A673 (cell line): ENCODE measurements around the gene PSMA7. TPM values are rescaled to one million over a fixed set of nuclear protein-coding genes. Genes with fewer than 3 reads are reported as not detected.
"Not testable (repeated sequence)": the region's sequence is repeated elsewhere in the genome, so short reads cannot be mapped to it uniquely, and the experiment has no call there.

ENCODE experiments used
- BruUV-seq: library from RNA; stranded (reverse); fragments of 400-500 nt; replicated peaks from 2 replicates; lab custom pipeline; 2021; lab: Mats Ljungman, UMichigan
- CTCF ChIA-PET: fragments of 300-600 bp; sonication (Branson Sonifier 250); formaldehyde crosslinking; loops from one replicate; lab custom pipeline; 2022; ENCODE audit warnings: antibody characterized with exemption; lab: Charles Lee
- POLR2A ChIA-PET: fragments of 300-600 bp; sonication (Branson Sonifier 250); formaldehyde crosslinking; loops from one replicate; lab custom pipeline; 2022; ENCODE audit warnings: antibody characterized with exemption; ENCODE audit not compliant: low non-redundant PET; lab: Charles Lee
- DNase-seq: peaks from one replicate; pipeline ENCODE4 v3.0.0-alpha.2; 2015; ENCODE audit warnings: low spot score
- H3K27ac ChIP-seq: fragments of 200-600 bp; sonication (generic); 2 replicates; pipeline ENCODE4 v1.5.1; 2016; ENCODE audit warnings: mixed run types, low read depth, mild to moderate bottlenecking, mixed read lengths, antibody characterized with exemption, low read length; ENCODE audit not compliant: poor library complexity, severe bottlenecking
- H3K27me3 ChIP-seq: fragments of 200-600 bp; sonication (generic); replicated peaks from 2 replicates; pipeline ENCODE4 v1.6.1; 2017; ENCODE audit warnings: mixed run types, low read depth, mild to moderate bottlenecking, mixed read lengths, antibody characterized with exemption, low read length; ENCODE audit not compliant: insufficient read depth, poor library complexity
- H3K36me3 ChIP-seq: fragments of 200-600 bp; sonication (generic); 2 replicates; pipeline ENCODE4 v1.6.1; 2016; ENCODE audit warnings: mixed run types, mild to moderate bottlenecking, mixed read lengths, antibody characterized with exemption, low read length; ENCODE audit not compliant: insufficient read depth, poor library complexity, severe bottlenecking
- H3K4me1 ChIP-seq: fragments of 200-600 bp; sonication (generic); 2 replicates; pipeline ENCODE4 v1.6.1; 2017; ENCODE audit warnings: mixed run types, mild to moderate bottlenecking, mixed read lengths, antibody characterized with exemption, low read length; ENCODE audit not compliant: insufficient read depth, poor library complexity, severe bottlenecking
- H3K4me3 ChIP-seq: fragments of 200-600 bp; sonication (generic); 2 replicates; pipeline ENCODE4 v1.5.1; 2016; ENCODE audit warnings: low read depth, mixed run types, mild to moderate bottlenecking, mixed read lengths, low read length; ENCODE audit not compliant: poor library complexity, severe bottlenecking
- H3K9me3 ChIP-seq: fragments of 200-600 bp; sonication (generic); 2 replicates; pipeline ENCODE4 v1.6.1; 2016; ENCODE audit warnings: mixed run types, low read depth, mild to moderate bottlenecking, mixed read lengths, antibody characterized with exemption, low read length; ENCODE audit not compliant: poor library complexity, severe bottlenecking
- EZH2 ChIP-seq: fragments of 200-600 bp; sonication (generic); IDR thresholded peaks from 2 replicates; pipeline ENCODE4 v1.6.1; 2017; ENCODE audit warnings: borderline replicate concordance, low read depth, mild to moderate bottlenecking, mixed read lengths, antibody characterized with exemption, low read length; ENCODE audit not compliant: poor library complexity, severe bottlenecking
- intact Hi-C: fragments of 100-400 bp; cut with micrococcal nuclease; formaldehyde crosslinking; loops from one replicate; pipeline ENCODE4 v1.10.0; 2022; ENCODE audit not compliant: unreplicated experiment
- total RNA-seq: library from RNA; stranded (reverse); gene quantifications from 2 replicates; pipeline ENCODE4 v1.2.3, GENCODE V29; 2021
- TF ChIP-seq, protein P1 (sequence below): fragments of 300-800, 200-600 bp; sonication (generic); conservative IDR thresholded peaks from 2 replicates; pipeline ENCODE4 v1.5.1; 2017; ENCODE audit warnings: low read depth, mild to moderate bottlenecking, antibody characterized with exemption, low read length, moderate library complexity, mixed read lengths

The PSMA7 gene
- total RNA-seq, 1 experiment from 2014 or later: 593 TPM

DNA sequence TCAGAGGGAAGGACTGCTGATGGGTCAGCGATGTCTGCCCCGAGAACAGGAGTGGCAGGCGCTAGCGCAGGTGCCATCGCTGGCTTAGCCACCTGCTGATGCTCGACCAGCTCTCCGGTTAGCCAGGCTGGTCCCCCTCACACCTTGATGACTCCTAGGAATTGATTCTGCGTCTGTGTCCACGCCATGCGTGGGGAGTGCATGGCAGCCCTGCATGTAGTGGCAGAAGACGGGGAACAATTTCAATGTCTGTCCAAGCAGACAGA is 7.0 kb upstream of the PSMA7 start:
- CTCF ChIA-PET: no interaction called here

DNA sequence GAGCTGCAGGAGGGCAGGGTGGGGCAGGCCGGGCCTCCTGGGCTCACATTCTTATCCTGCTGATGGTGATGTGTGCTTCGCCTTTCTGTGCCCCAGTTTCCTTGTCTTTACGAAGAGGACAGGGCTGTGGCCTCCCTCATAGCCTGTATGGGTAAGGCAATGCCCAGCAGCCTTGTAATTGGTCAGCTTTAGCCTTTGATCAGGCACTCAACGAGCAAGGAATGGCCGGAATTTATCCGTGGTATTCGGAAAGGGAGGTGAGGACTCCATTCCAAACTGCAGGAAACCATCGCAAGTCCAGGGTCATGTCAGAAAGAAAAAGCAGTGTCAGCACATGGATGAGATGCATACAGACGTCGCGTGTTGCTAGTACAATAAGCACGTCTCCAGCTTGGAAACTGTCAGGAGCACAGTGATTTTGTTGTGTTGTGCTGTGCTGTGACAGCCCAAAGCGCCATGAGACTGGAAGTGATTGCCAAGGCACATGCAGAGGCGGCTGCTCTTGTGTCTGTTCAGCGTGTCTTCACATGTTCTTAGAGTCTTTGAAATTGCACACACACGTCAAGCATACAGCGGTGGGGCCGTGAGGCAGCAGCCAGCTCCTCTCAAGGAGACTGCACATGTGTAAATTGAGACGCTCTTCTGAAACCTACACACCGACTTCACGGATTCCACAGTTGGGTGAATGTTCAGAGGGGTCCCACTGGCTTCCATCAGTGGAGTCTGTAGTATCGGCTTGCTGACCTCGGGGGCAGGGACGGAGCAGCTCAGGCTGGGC is 6.5 kb upstream of the PSMA7 start:
- DNase-seq: no peak
- POLR2A ChIA-PET: no interaction called here
- no peak overlapping the region for H3K4me3 ChIP-seq

More for the DNA sequence above, 7.0 kb upstream of the PSMA7 start:
- Histone ChIP-seq H3K9me3 (no peaks in the 10 kb centered on the region), H3K4me1 (no peaks in the 10 kb centered on the region), H3K4me3 (no peak overlapping the region), H3K27ac (no peak overlapping the region), H3K36me3 (peaks cover 9% of the 10 kb centered on the region), H3K27me3 (no peaks in the 10 kb centered on the region)
- no peak for DNase-seq
- BruUV-seq: no TSS peak
- POLR2A ChIA-PET: no interaction called here
- no peak for TF ChIP-seq EZH2
- TF ChIP-seq, protein P1, sequence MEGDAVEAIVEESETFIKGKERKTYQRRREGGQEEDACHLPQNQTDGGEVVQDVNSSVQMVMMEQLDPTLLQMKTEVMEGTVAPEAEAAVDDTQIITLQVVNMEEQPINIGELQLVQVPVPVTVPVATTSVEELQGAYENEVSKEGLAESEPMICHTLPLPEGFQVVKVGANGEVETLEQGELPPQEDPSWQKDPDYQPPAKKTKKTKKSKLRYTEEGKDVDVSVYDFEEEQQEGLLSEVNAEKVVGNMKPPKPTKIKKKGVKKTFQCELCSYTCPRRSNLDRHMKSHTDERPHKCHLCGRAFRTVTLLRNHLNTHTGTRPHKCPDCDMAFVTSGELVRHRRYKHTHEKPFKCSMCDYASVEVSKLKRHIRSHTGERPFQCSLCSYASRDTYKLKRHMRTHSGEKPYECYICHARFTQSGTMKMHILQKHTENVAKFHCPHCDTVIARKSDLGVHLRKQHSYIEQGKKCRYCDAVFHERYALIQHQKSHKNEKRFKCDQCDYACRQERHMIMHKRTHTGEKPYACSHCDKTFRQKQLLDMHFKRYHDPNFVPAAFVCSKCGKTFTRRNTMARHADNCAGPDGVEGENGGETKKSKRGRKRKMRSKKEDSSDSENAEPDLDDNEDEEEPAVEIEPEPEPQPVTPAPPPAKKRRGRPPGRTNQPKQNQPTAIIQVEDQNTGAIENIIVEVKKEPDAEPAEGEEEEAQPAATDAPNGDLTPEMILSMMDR: no peak
- intact Hi-C loops: no loop called here

DNA sequence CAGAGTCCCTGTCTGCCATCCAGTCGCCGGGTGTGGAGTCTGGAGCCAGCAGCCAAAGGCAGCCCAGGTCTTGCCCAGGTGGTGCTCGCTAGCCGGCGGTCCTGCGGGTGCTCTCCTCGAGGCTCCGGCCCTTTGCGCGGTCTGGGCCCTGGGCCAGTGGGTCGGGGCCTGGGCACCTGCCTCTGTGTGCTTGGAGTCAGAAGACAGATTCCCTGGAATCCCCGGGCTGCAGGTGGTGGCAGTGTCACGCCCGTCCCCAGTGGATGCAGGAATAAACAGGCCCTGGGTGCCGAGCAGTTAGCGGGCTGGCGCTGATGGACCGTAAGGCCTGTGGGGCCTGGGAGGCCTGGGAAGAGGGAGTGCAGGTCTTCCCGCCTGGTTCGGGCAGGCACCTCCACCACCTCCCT is 5.7 kb upstream of the PSMA7 start:
- ChIA-PET POLR2A (no interaction called here), CTCF (no interaction called here)

More for the DNA sequence above, 6.5 kb upstream of the PSMA7 start:
- Histone ChIP-seq H3K27ac (no peak overlapping the region), H3K4me1 (no peaks in the 10 kb centered on the region), H3K27me3 (no peaks in the 10 kb centered on the region), H3K9me3 (no peaks in the 10 kb centered on the region), H3K36me3 (peaks cover 9% of the 10 kb centered on the region)
- intact Hi-C loops: no loop called here
- no TSS peak for BruUV-seq
- CTCF ChIA-PET: no interaction called here
- no peak for TF ChIP-seq EZH2
- TF ChIP-seq, protein P1: no peak

DNA sequence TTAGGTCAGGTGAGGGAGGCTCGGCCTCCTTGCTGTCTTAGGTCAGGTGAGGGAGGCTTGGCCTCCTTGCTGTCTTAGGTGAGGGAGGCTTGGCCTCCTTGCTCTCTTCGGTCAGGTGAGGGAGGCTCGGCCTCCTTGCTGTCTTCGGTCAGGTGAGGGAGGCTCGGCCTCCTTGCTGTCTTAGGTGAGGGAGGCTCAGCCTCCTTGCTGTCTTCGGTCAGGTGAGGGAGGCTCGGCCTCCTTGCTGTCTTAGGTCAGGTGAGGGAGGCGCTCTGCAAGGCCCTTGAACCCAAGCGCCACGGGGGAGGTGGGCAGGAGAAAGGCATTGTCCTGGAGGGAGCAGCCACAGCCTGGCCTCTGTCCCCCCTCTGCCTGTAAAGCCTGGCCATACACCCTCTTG is 5.2 kb upstream of the PSMA7 start:
- intact Hi-C loops, CTCF ChIA-PET, H3K27ac ChIP-seq, POLR2A ChIA-PET, H3K36me3 ChIP-seq, DNase-seq, H3K4me1 ChIP-seq, BruUV-seq, H3K9me3 ChIP-seq, H3K27me3 ChIP-seq, H3K4me3 ChIP-seq: not testable (repeated sequence)

More for the DNA sequence above, 5.7 kb upstream of the PSMA7 start:
- intact Hi-C loops: no loop called here
- no TSS peak for BruUV-seq
- H3K27ac ChIP-seq: no peak overlapping the region
- H3K27me3 ChIP-seq: no peaks in the 10 kb centered on the region
- no peaks in the 10 kb centered on the region for H3K9me3 ChIP-seq
- peaks cover 9% of the 10 kb centered on the region for H3K36me3 ChIP-seq
- no peak for DNase-seq
- no peaks in the 10 kb centered on the region for H3K4me1 ChIP-seq
- TF ChIP-seq, protein P1: no peak
- TF ChIP-seq EZH2: no peak
- no peak overlapping the region for H3K4me3 ChIP-seq
